ENCODE measurements around the gene DNAJC3. TPM values are rescaled to one million over a fixed set of nuclear protein-coding genes. Genes with fewer than 3 reads are reported as not detected.
A peak's percentile ranks its signal among the peaks of the same experiment; 100 is the strongest.
"Not testable (repeated sequence)": the region's sequence is repeated elsewhere in the genome, so short reads cannot be mapped to it uniquely, and the experiment has no call there.

Gene DNAJC3
- total RNA-seq, 2 experiments from 2014 or later: 19.1 to 19.6 TPM

- H3K9me3 Mint-ChIP-seq: no peaks in the 10 kb centered on the region
- no peak overlapping the region for H3K4me3 Mint-ChIP-seq
- no peak for DNase-seq
- no peak overlapping the region for H3K27ac Mint-ChIP-seq
- H3K36me3 Mint-ChIP-seq: no peaks in the 10 kb centered on the region
- no peaks in the 10 kb centered on the region for H3K27me3 Mint-ChIP-seq
- H3K4me1 Mint-ChIP-seq: no peaks in the 10 kb centered on the region
Observed at GRCh38 chr13:95652244-95652764, 24.6 kb upstream of the DNAJC3 start.

- H3K27ac Mint-ChIP-seq: no peak overlapping the region
- H3K4me1 Mint-ChIP-seq: no peaks in the 10 kb centered on the region
- DNase-seq: no peak
- H3K36me3 Mint-ChIP-seq: no peaks in the 10 kb centered on the region
- no peak overlapping the region for H3K4me3 Mint-ChIP-seq
- no peaks in the 10 kb centered on the region for H3K27me3 Mint-ChIP-seq
- no peaks in the 10 kb centered on the region for H3K9me3 Mint-ChIP-seq
Observed at GRCh38 chr13:95652821-95653220, 24.1 kb upstream of the DNAJC3 start.

GRCh38 chr13:95656386-95657015 is 20.4 kb upstream of the DNAJC3 start:
- no peak overlapping the region for H3K27ac Mint-ChIP-seq
- peaks cover 3% of the 10 kb centered on the region for H3K9me3 Mint-ChIP-seq
- H3K27me3 Mint-ChIP-seq: peaks cover 4% of the 10 kb centered on the region
- H3K36me3 Mint-ChIP-seq: peaks cover 2% of the 10 kb centered on the region
- DNase-seq: no peak
- H3K4me1 Mint-ChIP-seq: no peaks in the 10 kb centered on the region
- no peak overlapping the region for H3K4me3 Mint-ChIP-seq

- Mint-ChIP-seq H3K4me1 (no peaks in the 10 kb centered on the region), H3K9me3 (peaks cover 6% of the 10 kb centered on the region), H3K4me3 (no peak overlapping the region)
Observed at GRCh38 chr13:95659500-95659899, 17.4 kb upstream of the DNAJC3 start.

GRCh38 chr13:95660981-95661581 is 15.9 kb upstream of the DNAJC3 start:
- DNase-seq: no peak
- peaks cover 12% of the 10 kb centered on the region for H3K27me3 Mint-ChIP-seq
- H3K27ac Mint-ChIP-seq: no peak overlapping the region
- peaks cover 2% of the 10 kb centered on the region for H3K36me3 Mint-ChIP-seq
- H3K9me3 Mint-ChIP-seq: peaks cover 18% of the 10 kb centered on the region
- H3K4me1 Mint-ChIP-seq: no peaks in the 10 kb centered on the region
- no peak overlapping the region for H3K4me3 Mint-ChIP-seq

More at GRCh38 chr13:95659500-95659899, 17.4 kb upstream of the DNAJC3 start:
- DNase-seq: no peak
- no peak overlapping the region for H3K27ac Mint-ChIP-seq
- H3K27me3 Mint-ChIP-seq: peaks cover 12% of the 10 kb centered on the region
- H3K36me3 Mint-ChIP-seq: peaks cover 2% of the 10 kb centered on the region

GRCh38 chr13:95667235-95667634 is 9.7 kb upstream of the DNAJC3 start:
- H3K27me3 Mint-ChIP-seq, DNase-seq, H3K27ac Mint-ChIP-seq, H3K4me3 Mint-ChIP-seq, H3K4me1 Mint-ChIP-seq, H3K36me3 Mint-ChIP-seq: not testable (repeated sequence)
- H3K9me3 Mint-ChIP-seq: peaks cover 54% of the 10 kb centered on the region

- peaks cover 27% of the 10 kb centered on the region for H3K36me3 Mint-ChIP-seq
- no peaks in the 10 kb centered on the region for H3K27me3 Mint-ChIP-seq
- H3K4me1 Mint-ChIP-seq: peaks cover 14% of the 10 kb centered on the region
- no peak overlapping the region for H3K27ac Mint-ChIP-seq
- DNase-seq: no peak
- H3K4me3 Mint-ChIP-seq: no peak overlapping the region
- peaks cover 44% of the 10 kb centered on the region for H3K9me3 Mint-ChIP-seq
Observed at GRCh38 chr13:95671597-95671996, 5.3 kb upstream of the DNAJC3 start.

GRCh38 chr13:95676105-95676761 is 706 bp upstream of the DNAJC3 start:
- Mint-ChIP-seq H3K27me3 (no peaks in the 10 kb centered on the region), H3K27ac (peak overlapping the region; percentile 93)
- DNase-seq: peak; percentile 8

GRCh38 chr13:95677564-95678266 is 776 bp downstream of the DNAJC3 start:
- H3K27me3 Mint-ChIP-seq: no peaks in the 10 kb centered on the region
- H3K4me1 Mint-ChIP-seq: peaks cover 52% of the 10 kb centered on the region
- no peak for DNase-seq
- H3K9me3 Mint-ChIP-seq: peaks cover 9% of the 10 kb centered on the region
- peaks cover 30% of the 10 kb centered on the region for H3K36me3 Mint-ChIP-seq
- H3K4me3 Mint-ChIP-seq: peak overlapping the region; percentile 93
- peak overlapping the region; percentile 80 for H3K27ac Mint-ChIP-seq

More at GRCh38 chr13:95676105-95676761, 706 bp upstream of the DNAJC3 start:
- Mint-ChIP-seq H3K4me3 (peak overlapping the region; percentile 93), H3K4me1 (peaks cover 41% of the 10 kb centered on the region), H3K36me3 (peaks cover 28% of the 10 kb centered on the region), H3K9me3 (peaks cover 12% of the 10 kb centered on the region)

- Mint-ChIP-seq H3K27ac (peak overlapping the region; percentile 65), H3K4me1 (peaks cover 56% of the 10 kb centered on the region), H3K9me3 (peaks cover 6% of the 10 kb centered on the region), H3K4me3 (peak overlapping the region; percentile 93), H3K36me3 (peaks cover 32% of the 10 kb centered on the region), H3K27me3 (no peaks in the 10 kb centered on the region)
- no peak for DNase-seq
Observed at GRCh38 chr13:95678967-95679366, 2.0 kb downstream of the DNAJC3 start.

GRCh38 chr13:95679722-95680121 is 2.8 kb downstream of the DNAJC3 start:
- Mint-ChIP-seq H3K9me3 (peaks cover 9% of the 10 kb centered on the region), H3K36me3 (peaks cover 33% of the 10 kb centered on the region), H3K27me3 (no peaks in the 10 kb centered on the region), H3K4me1 (peaks cover 59% of the 10 kb centered on the region), H3K27ac (no peak overlapping the region), H3K4me3 (peak overlapping the region; percentile 19)
- no peak for DNase-seq

- no peak overlapping the region for H3K4me3 Mint-ChIP-seq
- H3K27ac Mint-ChIP-seq: no peak overlapping the region
- H3K27me3 Mint-ChIP-seq: no peaks in the 10 kb centered on the region
- peaks cover 58% of the 10 kb centered on the region for H3K4me1 Mint-ChIP-seq
- peaks cover 69% of the 10 kb centered on the region for H3K36me3 Mint-ChIP-seq
- no peak for DNase-seq
- peaks cover 44% of the 10 kb centered on the region for H3K9me3 Mint-ChIP-seq
Observed at GRCh38 chr13:95684418-95684817, 7.5 kb downstream of the DNAJC3 start.

- peaks cover 56% of the 10 kb centered on the region for H3K4me1 Mint-ChIP-seq
- H3K9me3 Mint-ChIP-seq: peaks cover 46% of the 10 kb centered on the region
- peaks cover 72% of the 10 kb centered on the region for H3K36me3 Mint-ChIP-seq
- not testable (repeated sequence) for H3K4me3 Mint-ChIP-seq, H3K27ac Mint-ChIP-seq, DNase-seq, H3K27me3 Mint-ChIP-seq
Observed at GRCh38 chr13:95684960-95685359, 8.0 kb downstream of the DNAJC3 start.

- Mint-ChIP-seq H3K27me3 (no peaks in the 10 kb centered on the region), H3K4me3 (no peak overlapping the region), H3K27ac (peak overlapping the region; percentile 17), H3K9me3 (peaks cover 44% of the 10 kb centered on the region), H3K36me3 (peaks cover 49% of the 10 kb centered on the region), H3K4me1 (peaks cover 35% of the 10 kb centered on the region)
- no peak for DNase-seq
Observed at GRCh38 chr13:95689582-95689926, 12.6 kb downstream of the DNAJC3 start.

GRCh38 chr13:95690986-95691385 is 14.0 kb downstream of the DNAJC3 start:
- not testable (repeated sequence) for H3K27ac Mint-ChIP-seq, H3K27me3 Mint-ChIP-seq, H3K4me3 Mint-ChIP-seq, DNase-seq
- Mint-ChIP-seq H3K9me3 (peaks cover 34% of the 10 kb centered on the region), H3K36me3 (peaks cover 37% of the 10 kb centered on the region), H3K4me1 (peaks cover 29% of the 10 kb centered on the region)
